ENCODE data around the gene SMCO1.
"Not testable (repeated sequence)": the region's sequence is repeated elsewhere in the genome, so short reads cannot be mapped to it uniquely, and the experiment has no call there.

The SMCO1 gene

GRCh38 chr3:196499807-196500524, 15.2 kb downstream of the SMCO1 start:
- Histone ChIP-seq H3K4me3 (peak overlapping the region; percentile 64 to 98 (median 87)), H3K27ac (peak overlapping the region in 15 of 21 experiments; percentile 1 to 97 (median 59))

GRCh38 chr3:196499061-196499460, 16.1 kb downstream of the SMCO1 start:
- H3K27ac ChIP-seq: peak overlapping the region in 7 of 21 experiments; percentile 18 to 63 (median 34)
- H3K4me3 ChIP-seq: peak overlapping the region in 2 of 7 experiments; percentile 73 to 83

DNA sequence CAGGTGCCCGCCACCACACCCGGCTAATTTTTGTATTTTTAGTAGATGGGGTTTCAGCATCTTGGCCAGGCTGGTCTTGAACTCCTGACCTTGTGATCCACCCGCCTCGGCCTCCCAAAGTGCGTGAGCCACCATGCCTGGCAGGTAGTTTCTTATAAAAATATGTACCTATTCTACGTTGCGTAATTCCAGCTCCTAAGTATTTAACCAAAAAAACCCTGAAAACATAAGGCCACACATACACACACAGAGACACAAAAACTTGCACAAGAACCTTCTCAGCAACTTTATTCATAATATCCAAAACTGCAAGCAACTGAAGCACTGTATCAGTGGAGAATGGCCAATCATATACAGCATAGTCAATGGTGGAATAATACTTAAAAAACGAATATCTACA, 16.8 kb downstream of the SMCO1 start:
- Histone ChIP-seq H3K27ac (peak overlapping the region in 1 of 21 experiments; percentile 63), H3K4me3 (no peak overlapping the region)

DNA sequence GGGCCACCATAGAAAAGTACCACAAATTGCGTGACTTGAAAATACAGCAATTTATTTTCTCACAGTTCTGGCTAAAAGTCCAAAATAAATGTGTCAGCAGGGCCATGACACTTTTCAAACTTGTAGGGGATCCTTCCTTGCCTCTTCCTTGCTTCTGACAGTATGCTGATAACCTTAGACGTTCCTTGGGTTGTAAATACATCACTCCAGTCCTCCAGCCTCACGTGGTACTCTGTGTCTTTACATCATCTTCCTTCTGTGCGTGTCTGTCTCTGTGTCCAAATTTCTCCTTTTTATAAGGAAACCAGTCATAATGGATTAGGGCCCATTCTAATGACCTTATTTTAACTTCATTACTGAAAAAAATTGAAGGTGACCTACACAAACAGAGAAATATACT, 19.0 kb downstream of the SMCO1 start:
- Histone ChIP-seq H3K4me3 (no peak overlapping the region), H3K27ac (no peak overlapping the region)

GRCh38 chr3:196493292-196493691, 21.9 kb downstream of the SMCO1 start:
- Histone ChIP-seq H3K27ac (no peak overlapping the region), H3K4me3 (no peak overlapping the region)

GRCh38 chr3:196492080-196492479, 23.1 kb downstream of the SMCO1 start:
- H3K4me3 ChIP-seq: no peak overlapping the region
- H3K27ac ChIP-seq: no peak overlapping the region

GRCh38 chr3:196489747-196490146, 25.4 kb downstream of the SMCO1 start:
- no peak overlapping the region for H3K4me3 ChIP-seq
- no peak overlapping the region for H3K27ac ChIP-seq

- Histone ChIP-seq H3K27ac (no peak overlapping the region), H3K4me3 (no peak overlapping the region)
Observed at GRCh38 chr3:196486263-196486662, 28.9 kb downstream of the SMCO1 start.

GRCh38 chr3:196477678-196478077, 37.5 kb downstream of the SMCO1 start:
- Histone ChIP-seq H3K27ac (no peak overlapping the region), H3K4me3 (no peak overlapping the region)

DNA sequence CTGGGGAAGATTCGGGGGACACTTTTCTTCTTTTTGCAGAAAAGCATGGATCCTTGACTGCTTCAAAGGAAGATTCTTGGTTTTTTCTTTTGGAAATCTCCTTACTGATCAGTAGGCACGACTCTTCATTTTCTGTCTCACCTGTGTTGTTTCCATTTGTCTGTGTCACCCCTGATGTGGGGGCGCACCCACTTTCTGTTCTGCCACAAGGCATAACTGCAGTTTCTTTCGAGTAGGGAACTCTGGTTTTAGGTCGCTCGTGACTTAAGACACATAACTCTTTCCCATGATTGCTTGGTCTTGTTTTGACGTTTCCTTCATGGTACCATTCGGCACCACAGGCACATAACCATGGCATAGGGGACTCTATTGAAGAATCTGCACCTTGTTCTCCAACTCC, 42.9 kb downstream of the SMCO1 start:
- Histone ChIP-seq H3K27ac (no peak overlapping the region), H3K4me3 (no peak overlapping the region)

GRCh38 chr3:196471551-196471950, 43.6 kb downstream of the SMCO1 start:
- H3K4me3 ChIP-seq: no peak overlapping the region
- H3K27ac ChIP-seq: no peak overlapping the region

DNA sequence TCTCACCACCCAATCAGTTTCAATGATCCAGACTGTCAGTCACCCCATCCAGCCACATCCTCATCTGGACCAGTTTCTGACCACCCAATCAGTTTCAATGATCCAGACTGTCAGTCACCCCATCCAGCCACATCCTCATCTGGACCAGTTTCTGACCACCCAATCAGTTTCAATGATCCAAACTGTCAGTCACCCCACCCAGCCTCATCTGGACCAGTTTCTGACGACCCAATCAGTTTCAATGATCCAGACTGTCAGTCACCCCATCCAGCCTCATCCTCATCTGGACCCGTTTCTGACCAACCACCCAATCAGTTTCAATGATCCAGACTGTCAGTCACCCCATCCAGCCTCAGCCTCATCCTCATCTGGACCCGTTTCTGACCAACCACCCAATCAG, 45.0 kb downstream of the SMCO1 start:
- H3K4me3 ChIP-seq, H3K27ac ChIP-seq: not testable (repeated sequence)

DNA sequence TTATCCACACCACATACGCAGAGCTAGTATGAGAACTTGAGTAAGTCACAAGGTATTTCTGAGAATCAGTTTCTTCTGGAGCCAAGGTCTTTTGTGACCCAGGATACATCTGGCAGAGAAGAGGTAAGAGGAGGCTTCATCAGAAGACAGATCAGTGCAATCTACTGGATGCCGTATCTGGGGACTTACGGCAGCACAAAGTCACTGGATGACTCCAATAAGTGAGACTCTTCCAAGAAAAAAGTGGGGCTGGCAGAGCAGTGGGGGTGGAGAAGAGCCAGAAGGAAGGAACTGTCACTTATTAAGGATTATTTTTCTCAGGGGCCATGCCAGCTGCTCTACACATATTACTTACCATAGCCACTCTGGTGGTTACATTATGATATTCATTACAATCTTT, 51.3 kb downstream of the SMCO1 start:
- Histone ChIP-seq H3K27ac (no peak overlapping the region), H3K4me3 (no peak overlapping the region)

- H3K4me3 ChIP-seq: no peak overlapping the region
Observed at GRCh38 chr3:196463478-196463756, 51.7 kb downstream of the SMCO1 start.

DNA sequence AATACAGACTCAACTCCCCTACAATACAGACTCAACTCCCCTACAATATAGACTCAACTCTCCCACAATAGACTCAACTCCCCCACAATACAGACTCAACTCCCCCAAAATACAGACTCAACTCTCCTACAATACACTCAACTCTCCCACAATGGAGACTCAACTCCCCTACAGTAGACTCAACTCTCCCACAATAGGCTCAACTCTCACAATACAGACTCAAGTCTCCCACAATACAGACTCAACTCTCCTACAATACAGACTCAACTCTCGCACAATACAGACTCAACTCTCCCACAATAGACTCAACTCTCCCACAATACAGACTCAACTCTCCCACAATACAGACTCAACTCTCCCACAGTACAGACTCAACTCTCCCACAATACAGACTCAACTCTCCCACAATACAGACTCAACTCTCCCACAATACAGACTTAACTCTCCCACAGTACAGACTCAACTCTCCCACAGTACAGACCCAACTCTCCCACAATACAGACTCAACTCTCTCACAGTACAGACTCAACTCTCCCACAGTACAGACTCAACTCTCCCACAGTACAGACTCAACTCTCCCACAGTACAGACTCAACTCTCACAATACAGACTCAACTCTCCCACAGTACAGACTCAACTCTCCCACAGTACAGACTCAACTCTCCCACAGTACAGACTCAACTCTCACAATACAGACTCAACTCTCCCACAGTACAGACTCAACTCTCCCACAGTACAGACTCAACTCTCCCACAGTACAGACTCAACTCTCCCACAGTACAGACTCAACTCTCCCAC, 52.3 kb downstream of the SMCO1 start:
- H3K27ac ChIP-seq, H3K4me3 ChIP-seq: not testable (repeated sequence)

More at GRCh38 chr3:196463478-196463756, 51.7 kb downstream of the SMCO1 start:
- H3K27ac ChIP-seq: no peak overlapping the region

GRCh38 chr3:196458063-196458462, 57.1 kb downstream of the SMCO1 start:
- Histone ChIP-seq H3K4me3 (no peak overlapping the region), H3K27ac (no peak overlapping the region)

GRCh38 chr3:196457470-196457869, 57.7 kb downstream of the SMCO1 start:
- not testable (repeated sequence) for H3K27ac ChIP-seq, H3K4me3 ChIP-seq
